ENCODE data around the gene SOX30. TPM values are rescaled to one million over a fixed set of nuclear protein-coding genes. Genes with fewer than 3 reads are reported as not detected.

Gene SOX30
- total RNA-seq, 2 experiments from 2014 or later: 0.16 to 0.29 TPM

DNA sequence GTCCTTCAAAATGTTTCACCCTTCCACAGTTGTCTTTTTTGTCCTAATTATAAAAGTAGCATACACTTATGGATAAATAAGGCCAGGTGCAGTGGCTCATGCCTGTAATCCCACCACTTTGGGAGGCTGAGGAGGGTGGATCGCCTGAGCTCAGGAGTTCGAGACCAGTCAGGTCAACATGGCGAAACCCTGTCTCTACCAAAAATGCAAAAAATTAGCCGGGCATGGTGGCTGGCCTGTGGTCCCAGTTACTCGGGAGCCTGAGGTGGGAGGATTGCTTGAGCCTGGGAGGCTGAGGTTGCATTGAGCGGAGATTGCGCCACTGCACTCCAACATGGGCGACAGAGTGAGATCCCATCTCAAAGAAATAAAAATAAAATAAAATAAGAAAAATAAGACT lies 20.7 kb upstream of the SOX30 start:
- Histone ChIP-seq H3K4me3 (ENCODE audit: low read depth, low read length, poor library complexity, severe bottlenecking) (no peak overlapping the region), H3K27ac (ENCODE audit: low read depth, low read length, poor library complexity, severe bottlenecking) (no peak overlapping the region), H3K4me2 (ENCODE audit: low read length) (no peak overlapping the region), H3K9me3 (ENCODE audit: low read length) (no peaks in the 10 kb centered on the region), H4K20me1 (ENCODE audit: insufficient read depth, low read length) (no peaks in the 10 kb centered on the region), H3K9me2 (ENCODE audit: insufficient read depth, low read length) (no peaks in the 10 kb centered on the region), H3K36me3 (ENCODE audit: insufficient read depth, low read length) (no peaks in the 10 kb centered on the region), H3K4me1 (ENCODE audit: insufficient read depth, low read length, poor library complexity, severe bottlenecking) (peaks cover 9% of the 10 kb centered on the region), H2AFZ (ENCODE audit: low read length) (no peak overlapping the region), H3K79me2 (ENCODE audit: insufficient read depth, low read depth, low read length) (no peaks in the 10 kb centered on the region)
- no TSS peak for BruUV-seq (replicated peaks)
- TF ChIP-seq EZH2phosphoT487 (IDR thresholded peaks at IDR 0.05; ENCODE audit: borderline replicate concordance, low read depth, low read length) (no peak), CTCF (conservative IDR thresholded peaks at IDR 0.05; ENCODE audit: low read length) (no peak)
- ChIA-PET POLR2A (no interaction called here), CTCF (ENCODE audit: unreplicated experiment) (no interaction called here)
- intact Hi-C loops (cut with micrococcal nuclease; ENCODE audit: unreplicated experiment): no loop called here
- no peak for DNase-seq (ENCODE audit: low spot score)

GRCh38 chr5:157671592-157672330 lies 19.5 kb upstream of the SOX30 start:
- H3K9me3 ChIP-seq (ENCODE audit: low read length): no peaks in the 10 kb centered on the region
- no peak overlapping the region for H3K4me2 ChIP-seq (ENCODE audit: low read length)
- BruUV-seq (replicated peaks): no TSS peak
- no peak overlapping the region for H3K4me3 ChIP-seq (ENCODE audit: low read depth, low read length, poor library complexity, severe bottlenecking)
- peaks cover 9% of the 10 kb centered on the region for H3K4me1 ChIP-seq (ENCODE audit: insufficient read depth, low read length, poor library complexity, severe bottlenecking)
- H4K20me1 ChIP-seq (ENCODE audit: insufficient read depth, low read length): no peaks in the 10 kb centered on the region
- DNase-seq (ENCODE audit: low spot score): no peak
- intact Hi-C loops (cut with micrococcal nuclease; ENCODE audit: unreplicated experiment): no loop called here
- H3K9me2 ChIP-seq (ENCODE audit: insufficient read depth, low read length): no peaks in the 10 kb centered on the region
- TF ChIP-seq EZH2phosphoT487 (IDR thresholded peaks at IDR 0.05; ENCODE audit: borderline replicate concordance, low read depth, low read length): no peak
- no peak for TF ChIP-seq CTCF (conservative IDR thresholded peaks at IDR 0.05; ENCODE audit: low read length)
- H3K27ac ChIP-seq (ENCODE audit: low read depth, low read length, poor library complexity, severe bottlenecking): no peak overlapping the region
- no peaks in the 10 kb centered on the region for H3K79me2 ChIP-seq (ENCODE audit: insufficient read depth, low read depth, low read length)
- ChIA-PET POLR2A (no interaction called here), CTCF (ENCODE audit: unreplicated experiment) (no interaction called here)
- no peaks in the 10 kb centered on the region for H3K36me3 ChIP-seq (ENCODE audit: insufficient read depth, low read length)
- no peak overlapping the region for H2AFZ ChIP-seq (ENCODE audit: low read length)
